ENCODE measurements around the gene COL24A1.
"Not testable (repeated sequence)": the region's sequence is repeated elsewhere in the genome, so short reads cannot be mapped to it uniquely, and the experiment has no call there.

COL24A1 gene

GRCh38 chr1:85991261-85991660 lies 165.3 kb downstream of the COL24A1 start:
- no peak for DNase-seq (ENCODE audit: low spot score)
- no peak for TF ChIP-seq CTCF (IDR thresholded peaks at IDR 0.05; ENCODE audit: extremely low read depth, missing control alignments)

GRCh38 chr1:85984636-85985035 lies 171.9 kb downstream of the COL24A1 start:
- DNase-seq (ENCODE audit: low spot score), result no peak
- no peak for TF ChIP-seq CTCF (IDR thresholded peaks at IDR 0.05; ENCODE audit: extremely low read depth, missing control alignments)

- no peak for DNase-seq (ENCODE audit: low spot score)
- TF ChIP-seq CTCF (IDR thresholded peaks at IDR 0.05; ENCODE audit: extremely low read depth, missing control alignments), result no peak
Observed at GRCh38 chr1:85983316-85983715, 173.3 kb downstream of the COL24A1 start.

GRCh38 chr1:85976516-85977205 lies 179.9 kb downstream of the COL24A1 start:
- DNase-seq (ENCODE audit: low spot score), result no peak
- TF ChIP-seq CTCF (IDR thresholded peaks at IDR 0.05; ENCODE audit: extremely low read depth, missing control alignments), result no peak

- no peak for TF ChIP-seq CTCF (IDR thresholded peaks at IDR 0.05; ENCODE audit: extremely low read depth, missing control alignments)
- no peak for DNase-seq (ENCODE audit: low spot score)
Observed at GRCh38 chr1:85975912-85976371, 180.6 kb downstream of the COL24A1 start.

- no peak for TF ChIP-seq CTCF (IDR thresholded peaks at IDR 0.05; ENCODE audit: extremely low read depth, missing control alignments)
- no peak for DNase-seq (ENCODE audit: low spot score)
Observed at GRCh38 chr1:85962457-85962856, 194.1 kb downstream of the COL24A1 start.

- TF ChIP-seq CTCF (IDR thresholded peaks at IDR 0.05; ENCODE audit: extremely low read depth, missing control alignments), result no peak
- DNase-seq (ENCODE audit: low spot score), result no peak
Observed at GRCh38 chr1:85957760-85958159, 198.8 kb downstream of the COL24A1 start.

GRCh38 chr1:85955218-85955617 lies 201.4 kb downstream of the COL24A1 start:
- not testable (repeated sequence) for DNase-seq (ENCODE audit: low spot score)
